Measurements from ENCODE around the gene CD72. TPM values are rescaled to one million over a fixed set of nuclear protein-coding genes. Genes with fewer than 3 reads are reported as not detected.

Gene CD72
- polyA plus RNA-seq, 3 donors: 1.6 to 6.8 (median 1.8) TPM

GRCh38 chr9:35570709-35571504 lies 47.3 kb downstream of the CD72 start:
- H3K27ac ChIP-seq (ENCODE audit: low read depth in 1 of 2, low read length in 2 of 2): peak overlapping the region in 1 of 2 donors; percentile 74
- no peaks in the 10 kb centered on the region for H4K20me1 ChIP-seq (ENCODE audit: insufficient read depth, low read length)
- H3K27me3 Mint-ChIP-seq (ENCODE audit: low read depth in 3 of 3): peaks cover 0 to 4% (median 2%) of the 10 kb centered on the region in 3 donors
- intact Hi-C loops (cut with micrococcal nuclease): no loop called here
- no peak overlapping the region for H3K4me2 ChIP-seq (replicated peaks; ENCODE audit: extremely low read depth, low read length, poor library complexity, severe bottlenecking)
- no peaks in the 10 kb centered on the region for H3K9me3 ChIP-seq (replicated peaks in 1 of 2; ENCODE audit: control insufficient read depth in 1 of 2, insufficient read depth in 1 of 2, low read length in 2 of 2)
- 63% methylated on average over 3 of the region's 6 CpGs for WGBS (ENCODE audit: insufficient coverage)
- H3K4me3 ChIP-seq (replicated peaks in 1 of 3; ENCODE audit: low read depth in 2 of 3, low read length in 3 of 3): no peak overlapping the region
- H3K79me2 ChIP-seq (ENCODE audit: insufficient read depth, low read length): no peaks in the 10 kb centered on the region
- H2AFZ ChIP-seq (ENCODE audit: insufficient read depth, low read depth, low read length, poor library complexity, severe bottlenecking): no peak overlapping the region
- H3K36me3 Mint-ChIP-seq: no peaks in the 10 kb centered on the region
- H3K4me3 Mint-ChIP-seq: peak overlapping the region in 1 of 2 donors; percentile 45
- H3K9me3 Mint-ChIP-seq: peaks cover 0 to 2% (median 0%) of the 10 kb centered on the region in 7 donors
- H3K4me1 ChIP-seq (ENCODE audit: control insufficient read depth in 1 of 2, insufficient read depth in 2 of 2, low read length in 2 of 2): peaks cover 18 to 20% of the 10 kb centered on the region in 2 donors
- H3K9ac ChIP-seq (ENCODE audit: insufficient read depth, low read length, poor library complexity, severe bottlenecking): no peak overlapping the region
- no peaks in the 10 kb centered on the region for H3K36me3 ChIP-seq (replicated peaks in 1 of 2; ENCODE audit: control insufficient read depth in 1 of 2, insufficient read depth in 2 of 2, low read length in 2 of 2)
- H3K27ac Mint-ChIP-seq: peak overlapping the region in 6 of 7 donors; percentile 2 to 89 (median 32)
- peak in 2 of 3 donors; percentile 12 to 22 for DNase-seq
- H3K4me1 Mint-ChIP-seq: peaks cover 23% of the 10 kb centered on the region
- no peaks in the 10 kb centered on the region for H3K27me3 ChIP-seq (ENCODE audit: control insufficient read depth in 2 of 2, insufficient read depth in 2 of 2, low read length in 2 of 2)
- TF ChIP-seq CTCF (IDR thresholded peaks at IDR 0.05): no peak

GRCh38 chr9:35569206-35569605 lies 49.0 kb downstream of the CD72 start:
- DNase-seq: no peak
- peak overlapping the region; percentile 40 for H3K4me2 ChIP-seq (replicated peaks; ENCODE audit: extremely low read depth, low read length, poor library complexity, severe bottlenecking)
- intact Hi-C loops (cut with micrococcal nuclease): no loop called here
- peak overlapping the region in 1 of 2 donors; percentile 74 for H3K27ac ChIP-seq (ENCODE audit: low read depth in 1 of 2, low read length in 2 of 2)
- WGBS (ENCODE audit: insufficient coverage): 24% methylated on average over 5 of the region's 5 CpGs
- H3K4me3 Mint-ChIP-seq: peak overlapping the region; percentile 46 to 48
- no peaks in the 10 kb centered on the region for H3K36me3 Mint-ChIP-seq
- H3K9me3 Mint-ChIP-seq: peaks cover 0 to 2% (median 0%) of the 10 kb centered on the region in 7 donors
- H3K9me3 ChIP-seq (replicated peaks in 1 of 2; ENCODE audit: control insufficient read depth in 1 of 2, insufficient read depth in 1 of 2, low read length in 2 of 2): no peaks in the 10 kb centered on the region
- H3K4me1 ChIP-seq (ENCODE audit: control insufficient read depth in 1 of 2, insufficient read depth in 2 of 2, low read length in 2 of 2): peaks cover 18 to 20% of the 10 kb centered on the region in 2 donors
- peak overlapping the region; percentile 52 for H2AFZ ChIP-seq (ENCODE audit: insufficient read depth, low read depth, low read length, poor library complexity, severe bottlenecking)
- peak overlapping the region; percentile 79 to 92 (median 87) for H3K27ac Mint-ChIP-seq
- TF ChIP-seq CTCF (IDR thresholded peaks at IDR 0.05): no peak
- no peaks in the 10 kb centered on the region for H3K36me3 ChIP-seq (replicated peaks in 1 of 2; ENCODE audit: control insufficient read depth in 1 of 2, insufficient read depth in 2 of 2, low read length in 2 of 2)
- H3K4me1 Mint-ChIP-seq: peaks cover 24% of the 10 kb centered on the region
- peak overlapping the region in 1 of 3 experiments; percentile 29 for H3K4me3 ChIP-seq (replicated peaks in 1 of 3; ENCODE audit: low read depth in 2 of 3, low read length in 3 of 3)
- H3K9ac ChIP-seq (ENCODE audit: insufficient read depth, low read length, poor library complexity, severe bottlenecking): no peak overlapping the region
- H3K27me3 Mint-ChIP-seq (ENCODE audit: low read depth in 3 of 3): peaks cover 0 to 3% (median 0%) of the 10 kb centered on the region in 3 donors
- H4K20me1 ChIP-seq (ENCODE audit: insufficient read depth, low read length): no peaks in the 10 kb centered on the region
- H3K27me3 ChIP-seq (ENCODE audit: control insufficient read depth in 2 of 2, insufficient read depth in 2 of 2, low read length in 2 of 2): no peaks in the 10 kb centered on the region
- H3K79me2 ChIP-seq (ENCODE audit: insufficient read depth, low read length): no peaks in the 10 kb centered on the region
